ENCODE data around the gene SMAD3. TPM values are rescaled to one million over a fixed set of nuclear protein-coding genes. Genes with fewer than 3 reads are reported as not detected.

Gene SMAD3
- total RNA-seq, 1 donor from 2014 or later: 25.7 TPM

- H3K4me1 ChIP-seq: peaks cover 13% of the 10 kb centered on the region
- TF ChIP-seq CTCF (IDR thresholded peaks at IDR 0.05): no peak
- H3K27ac ChIP-seq: peak overlapping the region; percentile 13
- no peaks in the 10 kb centered on the region for H3K27me3 ChIP-seq (ENCODE audit: low read depth)
- intact Hi-C loops (cut with DNase I): no loop called here
- ATAC-seq (no peak), DNase-seq (no peak)
- H3K36me3 ChIP-seq: no peaks in the 10 kb centered on the region
- no peaks in the 10 kb centered on the region for H3K9me3 ChIP-seq
- H3K4me3 ChIP-seq: no peak overlapping the region
Measured at GRCh38 chr15:67157521-67158252, 92.3 kb downstream of the SMAD3 start.

- Histone ChIP-seq H3K9me3 (no peaks in the 10 kb centered on the region), H3K27me3 (ENCODE audit: low read depth) (no peaks in the 10 kb centered on the region), H3K36me3 (no peaks in the 10 kb centered on the region), H3K4me3 (no peak overlapping the region), H3K27ac (no peak overlapping the region), H3K4me1 (peaks cover 13% of the 10 kb centered on the region)
- no peak for DNase-seq
- no peak for ATAC-seq
- intact Hi-C loops (cut with DNase I): no loop called here
- TF ChIP-seq CTCF (IDR thresholded peaks at IDR 0.05): no peak
Measured at GRCh38 chr15:67158367-67158766, 93.0 kb downstream of the SMAD3 start.

DNA sequence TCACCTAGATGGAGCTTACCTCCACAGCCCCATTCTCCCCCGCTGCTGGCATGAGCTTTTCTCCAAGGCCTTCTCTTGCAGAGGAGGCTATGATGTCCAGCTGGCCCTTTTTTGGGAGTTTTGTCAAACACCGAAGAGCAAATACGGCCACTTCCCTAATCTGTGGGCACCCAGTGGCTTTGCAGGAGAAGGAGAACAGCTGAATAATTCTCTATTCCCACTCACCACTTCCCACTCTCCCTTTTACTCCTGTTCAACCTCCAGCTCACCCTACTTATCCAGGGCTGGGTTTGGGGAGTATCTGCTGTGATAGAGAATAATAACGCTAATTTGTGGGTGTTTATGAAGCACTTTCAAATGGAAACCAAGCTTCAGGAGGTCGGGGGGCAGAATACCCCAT is 96.0 kb downstream of the SMAD3 start:
- H3K36me3 ChIP-seq: peaks cover 17% of the 10 kb centered on the region
- DNase-seq (no peak), ATAC-seq (no peak)
- H3K9me3 ChIP-seq: no peaks in the 10 kb centered on the region
- no peak overlapping the region for H3K27ac ChIP-seq
- no peak for TF ChIP-seq CTCF (IDR thresholded peaks at IDR 0.05)
- no peaks in the 10 kb centered on the region for H3K27me3 ChIP-seq (ENCODE audit: low read depth)
- no peak overlapping the region for H3K4me3 ChIP-seq
- H3K4me1 ChIP-seq: peaks cover 26% of the 10 kb centered on the region
- intact Hi-C loops (cut with DNase I): no loop called here

GRCh38 chr15:67161881-67162280 is 96.5 kb downstream of the SMAD3 start:
- ATAC-seq (no peak), DNase-seq (no peak)
- Histone ChIP-seq H3K27ac (no peak overlapping the region), H3K36me3 (peaks cover 22% of the 10 kb centered on the region), H3K27me3 (ENCODE audit: low read depth) (no peaks in the 10 kb centered on the region), H3K9me3 (no peaks in the 10 kb centered on the region), H3K4me1 (peaks cover 26% of the 10 kb centered on the region), H3K4me3 (no peak overlapping the region)
- no peak for TF ChIP-seq CTCF (IDR thresholded peaks at IDR 0.05)
- intact Hi-C loops (cut with DNase I): no loop called here

DNA sequence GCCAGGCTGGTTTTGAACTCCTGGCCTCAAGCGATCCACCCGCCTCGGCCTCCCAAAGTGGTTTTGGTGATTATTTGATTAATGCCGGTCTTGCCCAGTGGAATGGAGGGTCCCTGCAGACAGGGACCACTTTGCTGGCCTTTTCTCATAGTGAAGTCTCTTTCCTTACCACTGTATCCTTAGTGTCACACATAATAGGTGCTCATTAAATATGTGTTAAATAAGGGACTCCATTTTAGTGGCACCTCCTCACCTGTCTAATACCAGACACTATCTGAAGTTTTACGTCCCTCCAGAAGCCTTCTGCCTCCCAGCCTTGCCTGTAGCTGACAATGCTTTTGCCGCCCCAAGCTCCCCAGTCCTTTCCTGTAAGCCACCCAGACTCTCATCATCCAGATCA is 97.8 kb downstream of the SMAD3 start:
- H3K9me3 ChIP-seq: no peaks in the 10 kb centered on the region
- DNase-seq (no peak), ATAC-seq (no peak)
- no peak overlapping the region for H3K4me3 ChIP-seq
- peaks cover 27% of the 10 kb centered on the region for H3K36me3 ChIP-seq
- intact Hi-C loops (cut with DNase I): no loop called here
- no peaks in the 10 kb centered on the region for H3K27me3 ChIP-seq (ENCODE audit: low read depth)
- TF ChIP-seq CTCF (IDR thresholded peaks at IDR 0.05): no peak
- H3K27ac ChIP-seq: no peak overlapping the region
- peaks cover 31% of the 10 kb centered on the region for H3K4me1 ChIP-seq

Measured in lower lobe of right lung (tissue), 2 donors.